ENCODE results near the gene NANP. TPM values are rescaled to one million over a fixed set of nuclear protein-coding genes. Genes with fewer than 3 reads are reported as not detected.

The NANP gene
- total and polyA plus RNA-seq, 2 of the 13 experiments (the other 11 are each of a cell fraction or from before 2014, with no cell fraction given), result 8.9 to 21.5 TPM

DNA sequence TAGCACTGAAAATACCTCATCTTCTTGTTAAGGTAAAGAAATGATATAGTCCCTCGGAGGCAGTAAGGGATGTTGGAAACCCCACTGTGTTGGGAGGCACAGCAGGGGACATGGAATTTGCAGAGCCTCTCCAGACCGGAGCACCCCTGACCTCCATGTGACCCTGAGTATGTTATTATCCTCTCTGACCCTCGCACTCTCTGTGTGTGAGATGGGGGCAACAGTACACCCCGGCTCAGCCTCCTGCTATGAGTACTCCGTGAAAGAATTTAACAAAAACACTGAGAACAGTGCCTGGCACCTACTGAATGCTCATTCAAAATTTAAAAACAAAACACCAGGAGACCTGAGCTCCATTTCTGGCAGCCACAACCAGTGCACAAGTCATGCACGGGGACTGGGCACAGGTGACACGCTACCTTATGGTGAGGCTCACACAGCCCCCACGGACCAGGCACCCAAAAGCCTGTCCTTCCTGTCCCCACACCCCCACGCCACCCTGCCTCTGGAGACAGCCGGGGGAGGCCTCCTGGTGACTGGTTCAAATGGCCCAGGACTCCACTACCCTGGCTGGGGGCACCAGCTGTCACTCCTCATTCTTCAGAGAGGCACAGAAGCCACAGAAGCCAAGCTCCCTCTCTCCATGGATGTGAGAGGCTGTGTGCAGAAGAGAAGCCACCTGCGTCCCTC lies 44.6 kb downstream of the NANP start (continued):
- TF ChIP-seq ZNF766 (CRISPR knock-in tag; IDR thresholded peaks at IDR 0.05; ENCODE audit: borderline replicate concordance) (no peak), ZNF230 (CRISPR knock-in tag; IDR thresholded peaks at IDR 0.05) (no peak), ZNF44 (CRISPR knock-in tag; IDR thresholded peaks at IDR 0.05) (no peak), SP5 (CRISPR knock-in tag; IDR thresholded peaks at IDR 0.05; ENCODE audit: borderline replicate concordance, low read depth) (no peak), RARA (CRISPR knock-in tag; IDR thresholded peaks at IDR 0.05) (peak; percentile 99), HNF4G (IDR thresholded peaks at IDR 0.05; ENCODE audit: borderline replicate concordance, low read depth, low read length) (peak; percentile 66), HNF4G (CRISPR knock-in tag; IDR thresholded peaks at IDR 0.05; ENCODE audit: borderline replicate concordance, low read depth) (peak; percentile 66; the same call in 1 of the 2 replicates), ZNF180 (CRISPR knock-in tag; IDR thresholded peaks at IDR 0.05; ENCODE audit: borderline replicate concordance, low read depth) (no peak), ZNF160 (CRISPR knock-in tag; IDR thresholded peaks at IDR 0.05) (peak; percentile 76; the same call in 1 of the 2 replicates), HNRNPK (IDR thresholded peaks at IDR 0.05; ENCODE audit: low read depth, low read length, poor library complexity, severe bottlenecking) (no peak), CC2D1A (CRISPR knock-in tag; IDR thresholded peaks at IDR 0.05) (no peak), CEBPG (CRISPR knock-in tag; IDR thresholded peaks at IDR 0.05) (no peak), ZNF772 (CRISPR knock-in tag; IDR thresholded peaks at IDR 0.05) (no peak), ZMAT5 (CRISPR knock-in tag; IDR thresholded peaks at IDR 0.05; ENCODE audit: borderline replicate concordance, low read depth) (no peak), ZNF556 (CRISPR knock-in tag; IDR thresholded peaks at IDR 0.05; ENCODE audit: borderline replicate concordance) (0 out of 2 replicates have a peak, but pooled peaks have one; percentile 60), ZNF235 (CRISPR knock-in tag; IDR thresholded peaks at IDR 0.05; ENCODE audit: borderline replicate concordance) (no peak), TCF7 (IDR thresholded peaks at IDR 0.05; ENCODE audit: low read depth) (no peak), ZNF709 (CRISPR knock-in tag; IDR thresholded peaks at IDR 0.05) (no peak), ZNF34 (CRISPR knock-in tag; IDR thresholded peaks at IDR 0.05; ENCODE audit: borderline replicate concordance) (no peak), AHR (CRISPR knock-in tag; IDR thresholded peaks at IDR 0.05) (0 out of 2 replicates have a peak, but pooled peaks have one; percentile 8), PCBP1 (IDR thresholded peaks at IDR 0.05; ENCODE audit: borderline replicate concordance, low read depth, low read length) (no peak), KAT7 (CRISPR knock-in tag; IDR thresholded peaks at IDR 0.05; ENCODE audit: borderline replicate concordance) (no peak), XRCC5 (optimal IDR thresholded peaks at IDR 0.05; ENCODE audit: low read length) (no peak), ZNF232 (CRISPR knock-in tag; IDR thresholded peaks at IDR 0.05; ENCODE audit: borderline replicate concordance) (no peak), SRY (CRISPR knock-in tag; IDR thresholded peaks at IDR 0.05) (no peak)
- TF ChIP-seq, protein P1, sequence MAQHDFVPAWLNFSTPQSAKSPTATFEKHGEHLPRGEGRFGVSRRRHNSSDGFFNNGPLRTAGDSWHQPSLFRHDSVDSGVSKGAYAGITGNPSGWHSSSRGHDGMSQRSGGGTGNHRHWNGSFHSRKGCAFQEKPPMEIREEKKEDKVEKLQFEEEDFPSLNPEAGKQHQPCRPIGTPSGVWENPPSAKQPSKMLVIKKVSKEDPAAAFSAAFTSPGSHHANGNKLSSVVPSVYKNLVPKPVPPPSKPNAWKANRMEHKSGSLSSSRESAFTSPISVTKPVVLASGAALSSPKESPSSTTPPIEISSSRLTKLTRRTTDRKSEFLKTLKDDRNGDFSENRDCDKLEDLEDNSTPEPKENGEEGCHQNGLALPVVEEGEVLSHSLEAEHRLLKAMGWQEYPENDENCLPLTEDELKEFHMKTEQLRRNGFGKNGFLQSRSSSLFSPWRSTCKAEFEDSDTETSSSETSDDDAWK (CRISPR knock-in tag; IDR thresholded peaks at IDR 0.05), result no peak
- TF ChIP-seq, protein P2, sequence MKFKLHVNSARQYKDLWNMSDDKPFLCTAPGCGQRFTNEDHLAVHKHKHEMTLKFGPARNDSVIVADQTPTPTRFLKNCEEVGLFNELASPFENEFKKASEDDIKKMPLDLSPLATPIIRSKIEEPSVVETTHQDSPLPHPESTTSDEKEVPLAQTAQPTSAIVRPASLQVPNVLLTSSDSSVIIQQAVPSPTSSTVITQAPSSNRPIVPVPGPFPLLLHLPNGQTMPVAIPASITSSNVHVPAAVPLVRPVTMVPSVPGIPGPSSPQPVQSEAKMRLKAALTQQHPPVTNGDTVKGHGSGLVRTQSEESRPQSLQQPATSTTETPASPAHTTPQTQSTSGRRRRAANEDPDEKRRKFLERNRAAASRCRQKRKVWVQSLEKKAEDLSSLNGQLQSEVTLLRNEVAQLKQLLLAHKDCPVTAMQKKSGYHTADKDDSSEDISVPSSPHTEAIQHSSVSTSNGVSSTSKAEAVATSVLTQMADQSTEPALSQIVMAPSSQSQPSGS (CRISPR knock-in tag; IDR thresholded peaks at IDR 0.05), result no peak
- TF ChIP-seq, protein P3, sequence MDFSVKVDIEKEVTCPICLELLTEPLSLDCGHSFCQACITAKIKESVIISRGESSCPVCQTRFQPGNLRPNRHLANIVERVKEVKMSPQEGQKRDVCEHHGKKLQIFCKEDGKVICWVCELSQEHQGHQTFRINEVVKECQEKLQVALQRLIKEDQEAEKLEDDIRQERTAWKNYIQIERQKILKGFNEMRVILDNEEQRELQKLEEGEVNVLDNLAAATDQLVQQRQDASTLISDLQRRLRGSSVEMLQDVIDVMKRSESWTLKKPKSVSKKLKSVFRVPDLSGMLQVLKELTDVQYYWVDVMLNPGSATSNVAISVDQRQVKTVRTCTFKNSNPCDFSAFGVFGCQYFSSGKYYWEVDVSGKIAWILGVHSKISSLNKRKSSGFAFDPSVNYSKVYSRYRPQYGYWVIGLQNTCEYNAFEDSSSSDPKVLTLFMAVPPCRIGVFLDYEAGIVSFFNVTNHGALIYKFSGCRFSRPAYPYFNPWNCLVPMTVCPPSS (IDR thresholded peaks at IDR 0.05), result no peak

Measured in HepG2 (cell line).